GM12891 (cell line): ENCODE results near the gene CEP63.

Experiments
- POU2F2 ChIP-seq: IDR thresholded peaks from 2 replicates; pipeline ENCODE4 v1.6.1; 2011; ENCODE audit warnings: low read depth, mild to moderate bottlenecking, control low read depth, low read length, moderate library complexity
- TAF1 ChIP-seq: IDR thresholded peaks from 2 replicates; pipeline ENCODE4 v1.6.1; 2011; ENCODE audit warnings: low read depth, low read length, control low read depth

DNA sequence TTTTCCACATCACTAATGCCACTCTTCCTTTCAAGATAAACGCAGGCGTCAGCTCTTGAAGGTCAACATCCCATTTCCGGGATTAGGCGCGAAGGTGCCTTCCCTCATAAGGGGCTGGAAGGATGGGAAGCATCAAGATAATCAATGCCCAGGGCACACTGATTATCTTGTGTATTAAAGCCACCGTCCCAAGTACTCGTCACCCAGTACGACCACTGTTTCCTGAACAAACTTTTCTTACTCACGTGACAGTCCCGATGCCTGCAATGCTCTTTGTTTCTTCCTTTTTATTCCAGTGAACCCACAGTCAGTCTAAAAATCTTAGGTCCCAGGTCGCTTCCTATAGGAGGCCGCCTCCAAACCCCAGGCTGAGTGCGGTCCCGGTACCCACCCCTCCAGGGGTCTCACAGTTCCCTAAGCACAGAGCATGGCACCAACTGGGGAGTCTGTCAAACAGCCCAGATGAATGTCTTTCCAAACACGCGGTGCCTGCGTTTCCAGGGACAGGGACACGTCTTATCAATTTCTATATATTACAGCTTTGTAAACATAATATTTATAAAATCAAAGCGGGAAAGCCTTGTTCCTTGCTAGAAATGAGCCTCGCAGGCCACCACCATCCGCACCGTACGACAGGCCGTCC lies 661 bp upstream of the CEP63 start:
- TF ChIP-seq TAF1 (no peak; the same call in 1 of the 2 replicates), POU2F2 (no peak)
